ENCODE measurements around the gene DPEP1. TPM values are rescaled to one million over a fixed set of nuclear protein-coding genes. Genes with fewer than 3 reads are reported as not detected.
"Not testable (repeated sequence)": the region's sequence is repeated elsewhere in the genome, so short reads cannot be mapped to it uniquely, and the experiment has no call there.

DPEP1 gene
- total RNA-seq, 2 donors from 2014 or later, result 0.73 to 4.4 TPM

DNA sequence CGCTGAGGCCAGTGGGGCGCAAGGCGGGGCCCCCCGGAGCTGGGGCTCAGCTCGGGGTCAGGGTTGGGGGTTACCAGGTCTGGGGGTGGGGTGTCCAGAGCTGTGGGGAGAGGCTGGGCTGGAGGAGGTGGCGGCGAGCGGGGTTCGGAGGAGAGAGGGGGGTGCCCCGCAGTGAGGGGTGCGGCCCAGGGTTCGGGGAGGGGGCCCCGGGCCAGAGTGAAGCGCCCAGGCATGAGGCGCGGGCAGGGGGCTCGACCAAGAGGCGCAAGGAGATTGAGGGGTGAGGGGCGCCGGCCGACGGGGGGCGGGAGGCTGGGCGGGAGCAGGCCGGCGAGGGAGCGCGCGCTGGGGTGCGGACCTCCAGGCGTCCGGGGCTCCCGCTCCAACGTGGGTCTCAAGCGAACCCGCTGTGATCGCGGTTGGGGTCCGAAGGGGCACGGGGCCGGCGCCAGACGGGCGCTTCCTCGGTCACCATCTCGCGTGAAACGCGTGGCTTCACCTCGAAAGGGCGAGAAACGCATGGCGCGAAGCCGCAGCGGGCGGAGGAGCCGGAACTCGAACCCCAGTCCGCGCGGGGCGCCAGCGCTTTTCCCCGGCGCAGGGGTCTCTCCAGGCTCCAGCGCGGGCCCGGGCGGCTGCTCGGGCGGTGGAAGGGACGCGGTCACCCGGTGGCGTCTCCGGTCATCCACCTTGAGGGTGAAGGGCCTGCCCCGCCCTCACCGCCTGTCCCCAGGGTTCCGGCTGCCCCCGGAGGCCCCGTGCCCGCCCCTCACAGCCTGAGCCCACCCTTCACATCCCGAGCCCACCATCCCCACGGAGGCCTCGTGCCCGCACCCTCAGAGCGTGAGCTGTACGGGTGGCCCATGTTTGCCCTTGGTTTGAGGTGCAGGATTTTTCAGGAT lies 37.0 kb upstream of the DPEP1 start:
- DNase-seq (no peak), ATAC-seq (no peak)
- intact Hi-C loops (cut with DNase I, micrococcal nuclease), result no loop called here

DNA sequence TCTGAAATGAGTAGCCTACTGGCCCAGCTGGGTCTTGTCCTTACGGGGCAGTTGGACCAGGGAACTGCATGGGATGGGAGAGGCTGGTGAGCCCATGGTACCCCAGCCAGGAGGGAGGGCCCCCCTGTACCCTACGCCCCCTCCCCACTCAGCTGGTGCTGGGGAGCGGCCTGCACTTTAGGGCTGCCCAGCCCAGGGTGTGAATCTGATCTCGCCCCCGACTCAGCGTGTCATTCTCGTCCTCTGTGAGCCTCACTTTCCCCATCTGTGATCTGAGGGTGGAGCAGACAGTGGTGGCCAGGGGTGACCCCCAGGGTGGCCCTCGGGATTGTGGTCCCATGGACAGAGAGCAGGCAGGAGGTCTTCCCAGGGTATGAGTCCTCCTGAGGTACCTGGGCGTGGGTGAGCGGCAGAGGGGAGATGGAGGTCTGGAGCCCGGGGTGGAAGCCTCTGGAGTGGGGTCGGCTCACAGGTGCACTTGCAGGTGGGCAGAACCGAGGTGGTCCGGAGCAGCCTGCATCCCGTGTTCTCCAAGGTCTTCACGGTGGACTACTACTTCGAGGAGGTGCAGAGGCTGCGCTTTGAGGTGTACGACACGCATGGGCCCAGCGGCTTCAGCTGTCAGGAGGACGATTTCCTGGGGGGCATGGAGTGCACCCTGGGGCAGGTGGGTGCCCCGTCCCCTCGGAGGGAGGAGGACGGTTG lies 36.2 kb upstream of the DPEP1 start:
- no peak for ATAC-seq
- no peak for DNase-seq
- intact Hi-C loops (cut with DNase I, micrococcal nuclease), result no loop called here

DNA sequence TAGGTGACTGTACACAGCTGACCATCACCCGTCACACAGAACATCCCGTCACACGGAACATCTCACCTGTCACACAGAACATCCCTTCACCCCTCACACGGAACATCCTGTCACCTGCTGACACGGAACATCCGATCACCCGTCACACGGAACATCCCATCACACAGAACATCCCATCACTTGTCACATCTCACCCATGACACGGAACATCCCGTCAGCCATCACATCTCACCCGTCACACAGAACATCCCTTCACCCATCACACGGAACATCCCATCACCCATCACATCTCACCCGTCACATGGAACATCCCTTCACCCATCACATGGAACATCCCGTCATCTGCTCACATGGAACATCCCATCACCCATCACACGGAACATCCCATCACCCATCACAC lies 34.1 kb upstream of the DPEP1 start:
- intact Hi-C loops (cut with DNase I, micrococcal nuclease), result no loop called here
- no peak for ATAC-seq
- no peak for DNase-seq

DNA sequence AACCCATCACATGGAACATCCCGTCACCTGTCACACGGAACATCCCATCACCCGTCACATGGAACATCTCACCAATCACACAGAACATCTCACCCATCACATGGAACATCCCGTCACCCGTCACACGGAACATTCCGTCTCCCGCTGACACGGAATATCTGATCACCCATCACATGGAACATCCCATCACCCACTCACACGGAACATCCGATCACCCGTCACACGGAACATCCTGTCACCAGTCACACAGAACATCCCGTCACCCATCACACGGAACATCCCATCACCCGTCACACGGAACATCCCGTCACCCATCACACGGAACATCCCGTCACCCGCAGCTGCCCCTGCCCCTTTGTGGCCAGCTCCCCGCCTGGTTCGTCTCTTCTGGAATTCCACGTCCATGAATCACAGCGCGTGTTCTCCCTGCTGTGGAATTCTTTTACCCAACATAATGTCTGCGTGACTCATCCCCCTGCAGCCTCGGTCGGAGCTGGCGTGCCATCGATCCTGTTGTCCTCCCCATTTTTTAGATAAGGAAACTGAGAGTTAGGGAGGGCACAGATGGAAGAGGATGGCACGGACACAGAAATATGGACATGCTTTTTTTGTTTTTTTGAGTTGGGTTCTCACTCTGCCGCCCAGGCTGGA lies 32.3 kb upstream of the DPEP1 start:
- intact Hi-C loops (cut with DNase I, micrococcal nuclease), result no loop called here

DNA sequence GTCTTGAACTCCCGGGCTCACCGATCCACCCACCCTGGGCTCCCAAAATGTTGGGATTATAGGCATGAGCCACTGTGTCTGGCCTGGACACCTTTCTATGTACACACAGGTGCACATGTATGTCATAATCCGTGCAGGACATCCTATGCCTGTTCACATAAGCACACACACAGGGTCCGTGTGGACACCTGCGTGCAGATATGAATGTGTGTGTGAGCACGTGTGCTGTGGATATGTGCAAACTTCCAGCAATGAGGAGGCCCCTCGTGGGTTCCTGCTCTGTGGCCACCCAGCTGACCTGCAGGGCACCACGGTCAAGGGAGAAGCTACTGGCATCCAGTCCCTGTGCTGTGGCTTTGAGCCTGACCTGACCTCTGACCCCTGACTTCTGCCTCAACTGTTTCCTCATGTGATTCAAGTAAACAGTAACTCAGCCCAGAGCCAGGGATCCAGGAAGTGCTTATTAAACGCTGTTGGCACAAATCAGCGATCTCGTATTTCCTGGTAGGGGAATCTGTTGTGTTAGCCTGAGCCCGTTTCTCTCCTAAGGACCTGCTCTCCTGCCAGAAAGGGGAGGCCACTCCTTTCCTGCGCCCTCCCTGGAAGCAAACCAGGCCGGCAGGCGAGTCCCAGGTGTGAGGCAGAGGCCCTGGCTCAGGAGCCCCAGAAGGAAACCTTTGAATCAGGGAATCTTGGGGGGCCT lies 31.4 kb upstream of the DPEP1 start:
- ATAC-seq (peak; percentile 87), DNase-seq (peak; percentile 45 to 73)
- intact Hi-C loops (cut with DNase I, micrococcal nuclease), result no loop called here

More for the DNA sequence above, 32.3 kb upstream of the DPEP1 start:
- ATAC-seq (no peak), DNase-seq (no peak)

DNA sequence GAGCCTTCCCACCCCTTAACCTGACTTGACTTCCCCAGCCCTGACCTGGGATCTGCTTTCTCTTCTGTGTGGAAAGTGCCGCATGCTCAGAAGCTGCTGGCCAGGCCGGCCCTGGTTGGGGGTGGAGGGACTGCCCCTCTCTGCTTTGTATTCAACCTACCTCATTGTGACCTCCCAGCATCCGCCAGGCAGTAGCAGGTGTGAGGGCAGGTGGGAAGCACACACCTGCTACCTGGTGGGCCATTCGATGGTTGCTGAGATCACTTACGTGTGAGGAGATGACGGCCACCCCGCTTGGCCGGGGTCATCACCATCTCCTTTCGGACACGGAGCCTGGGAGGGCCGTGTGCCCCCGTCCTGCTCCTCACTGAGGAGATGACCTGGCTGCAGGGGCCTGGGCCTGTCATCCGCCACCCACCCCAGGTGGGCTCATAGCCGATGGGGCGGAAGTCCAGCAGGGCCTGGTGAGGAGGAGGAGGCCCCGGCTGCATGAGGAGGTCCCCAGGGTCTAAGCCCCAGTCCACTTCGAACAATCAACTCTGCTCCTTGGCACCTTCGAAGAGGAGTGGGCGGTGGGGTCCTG lies 30.7 kb upstream of the DPEP1 start:
- peak; percentile 3 for ATAC-seq
- intact Hi-C loops (cut with DNase I, micrococcal nuclease), result no loop called here
- DNase-seq, result no peak

DNA sequence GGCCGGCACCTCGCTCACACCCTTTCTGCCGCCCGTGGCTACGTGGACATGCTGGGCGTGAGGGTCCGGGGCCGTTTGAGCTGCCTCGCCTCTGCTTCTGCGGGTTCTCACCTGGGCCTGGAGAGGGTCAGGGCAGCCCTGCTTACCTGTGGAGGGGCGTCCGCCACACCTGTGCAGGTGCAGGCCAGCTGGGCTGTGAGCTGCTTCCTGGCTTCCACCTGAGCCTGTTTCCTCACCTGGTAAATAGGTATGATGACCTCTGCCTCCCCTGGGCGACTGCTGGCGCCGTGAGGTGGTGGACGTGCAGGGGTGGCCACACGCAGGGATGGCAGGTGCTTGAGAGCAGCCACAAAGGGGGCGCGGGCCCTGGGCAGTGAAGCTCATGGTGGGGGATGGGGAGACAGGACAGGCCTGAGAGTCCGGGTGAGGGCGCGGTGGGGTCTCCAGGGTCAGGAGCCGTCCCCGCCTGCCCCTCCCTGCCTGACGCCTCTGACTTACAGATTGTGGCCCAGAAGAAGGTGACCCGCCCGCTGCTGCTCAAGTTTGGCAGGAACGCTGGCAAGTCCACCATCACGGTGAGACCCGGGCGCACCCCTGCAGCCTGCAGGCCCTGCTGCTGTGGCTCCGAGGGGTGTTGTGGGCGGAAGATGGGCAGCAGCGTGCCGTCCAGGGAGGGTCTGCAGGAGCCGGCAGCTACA lies 30.1 kb upstream of the DPEP1 start:
- no peak for DNase-seq
- no peak for ATAC-seq
- intact Hi-C loops (cut with DNase I, micrococcal nuclease), result no loop called here

DNA sequence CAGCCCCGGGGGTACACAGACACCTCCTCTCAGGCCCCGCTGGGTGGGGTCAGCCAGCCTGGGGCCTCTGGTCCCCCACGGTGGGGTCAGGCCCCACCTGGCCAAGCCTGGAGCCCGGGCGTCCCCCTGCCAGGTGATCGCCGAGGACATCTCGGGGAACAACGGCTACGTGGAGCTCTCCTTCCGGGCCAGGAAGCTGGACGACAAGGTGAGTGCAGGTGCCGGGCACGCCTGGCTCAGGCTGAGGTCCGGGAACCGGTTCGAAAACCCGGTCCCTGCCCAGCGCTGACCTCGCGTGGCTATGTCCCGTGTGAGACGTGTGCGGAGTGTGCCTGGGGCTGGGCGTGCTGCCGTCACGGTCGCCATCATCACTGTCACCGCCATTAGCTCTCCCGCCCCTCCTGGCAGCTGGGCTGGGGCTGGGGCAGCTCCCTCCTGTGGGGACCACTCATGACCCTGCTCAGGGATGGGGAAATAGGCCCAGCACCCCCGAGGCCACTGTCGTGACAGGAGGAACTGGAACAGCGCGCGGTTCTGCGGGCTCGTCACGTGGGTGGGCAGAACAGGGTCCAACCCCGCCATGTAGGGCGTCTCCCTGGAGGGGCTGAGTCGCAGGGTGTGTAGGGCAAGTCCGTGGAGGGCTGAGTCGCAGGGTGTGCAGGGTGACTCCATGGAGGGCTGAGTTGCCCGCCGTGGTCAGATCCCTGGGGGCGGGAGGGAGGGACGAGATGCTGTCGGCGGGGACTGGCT lies 29.4 kb upstream of the DPEP1 start:
- DNase-seq (no peak), ATAC-seq (no peak)
- intact Hi-C loops (cut with DNase I, micrococcal nuclease), result no loop called here

DNA sequence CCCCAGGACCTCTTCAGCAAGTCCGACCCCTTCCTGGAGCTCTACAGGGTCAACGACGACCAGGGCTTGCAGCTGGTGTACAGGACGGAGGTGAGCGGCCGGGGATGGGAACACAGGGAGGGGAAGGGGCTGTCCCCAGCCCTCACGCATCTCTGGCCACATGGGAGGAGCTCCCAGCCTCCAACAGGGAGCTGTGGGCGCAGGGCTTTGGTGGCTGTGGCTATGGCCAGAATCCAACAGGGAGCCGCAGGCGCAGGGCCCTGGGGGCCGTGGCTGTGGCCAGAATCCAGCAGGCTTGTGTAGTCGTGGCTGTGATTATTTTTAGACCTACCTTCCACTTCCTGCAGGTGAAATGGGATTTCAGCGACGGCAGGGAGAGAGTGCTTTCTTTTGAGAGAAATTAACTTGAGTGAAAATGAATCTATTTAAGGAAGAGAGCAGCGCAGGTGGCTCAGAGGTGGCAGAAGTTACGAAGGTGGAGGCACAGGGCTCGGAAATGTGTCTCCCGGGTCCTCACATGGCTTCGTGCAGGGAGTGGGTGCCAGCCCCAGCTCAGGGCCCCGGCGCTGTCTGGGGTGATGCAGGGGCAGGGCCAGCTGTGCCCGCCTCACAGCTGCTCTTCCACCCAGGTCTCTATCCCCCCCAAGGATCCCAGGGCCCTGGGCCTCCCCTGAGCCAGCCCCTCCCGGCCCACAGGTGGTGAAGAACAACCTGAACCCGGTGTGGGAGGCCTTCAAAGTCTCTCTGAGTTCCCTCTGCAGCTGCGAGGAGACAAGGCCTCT lies 28.5 kb upstream of the DPEP1 start:
- intact Hi-C loops (cut with DNase I, micrococcal nuclease), result no loop called here
- DNase-seq, result no peak

DNA sequence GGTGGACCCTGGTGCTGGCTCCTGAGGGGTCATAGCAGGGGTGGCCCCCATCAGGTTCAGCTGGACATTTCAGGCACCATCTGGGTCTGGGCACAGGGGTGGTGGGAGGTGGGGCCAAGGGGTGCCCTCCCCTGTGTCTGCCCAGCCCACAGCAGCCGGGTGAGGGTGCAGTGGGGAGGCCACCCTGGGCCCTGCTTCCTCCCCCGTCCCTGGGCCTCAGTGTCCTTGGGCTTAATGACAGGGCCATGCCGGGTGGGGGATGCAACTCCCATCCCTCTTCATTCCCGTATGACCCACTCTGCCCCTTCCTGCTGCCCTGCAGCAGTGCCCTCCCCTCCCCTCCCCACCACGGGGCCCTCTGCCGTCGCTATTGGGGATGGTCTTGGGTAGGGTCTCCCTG lies 27.2 kb upstream of the DPEP1 start:
- no peak for ATAC-seq
- intact Hi-C loops (cut with DNase I, micrococcal nuclease), result no loop called here

More for the DNA sequence above, 28.5 kb upstream of the DPEP1 start:
- no peak for ATAC-seq

DNA sequence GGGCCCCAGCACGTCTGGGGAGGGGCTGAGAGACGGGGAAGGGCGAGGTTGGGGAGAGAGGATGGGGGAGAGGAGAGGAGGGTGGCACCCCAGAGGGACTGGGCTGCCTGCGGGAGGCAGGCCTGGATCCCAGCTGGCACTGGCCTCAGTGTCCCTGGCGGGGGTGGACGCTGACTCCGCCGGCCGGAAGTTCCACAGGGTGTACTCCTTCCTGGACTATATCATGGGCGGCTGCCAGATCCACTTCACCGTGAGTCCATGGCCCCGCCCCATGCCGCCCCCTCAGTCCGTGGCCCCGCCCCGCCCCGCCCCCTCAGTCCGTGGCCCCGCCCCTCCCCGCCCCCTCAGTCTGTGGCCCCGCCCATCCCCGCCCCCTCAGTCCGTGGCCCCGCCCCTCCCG lies 26.6 kb upstream of the DPEP1 start:
- ATAC-seq (peak; percentile 58), DNase-seq (peak in 1 of 2 donors; percentile 59)
- intact Hi-C loops (cut with DNase I, micrococcal nuclease), result no loop called here

More for the DNA sequence above, 27.2 kb upstream of the DPEP1 start:
- DNase-seq, result no peak

DNA sequence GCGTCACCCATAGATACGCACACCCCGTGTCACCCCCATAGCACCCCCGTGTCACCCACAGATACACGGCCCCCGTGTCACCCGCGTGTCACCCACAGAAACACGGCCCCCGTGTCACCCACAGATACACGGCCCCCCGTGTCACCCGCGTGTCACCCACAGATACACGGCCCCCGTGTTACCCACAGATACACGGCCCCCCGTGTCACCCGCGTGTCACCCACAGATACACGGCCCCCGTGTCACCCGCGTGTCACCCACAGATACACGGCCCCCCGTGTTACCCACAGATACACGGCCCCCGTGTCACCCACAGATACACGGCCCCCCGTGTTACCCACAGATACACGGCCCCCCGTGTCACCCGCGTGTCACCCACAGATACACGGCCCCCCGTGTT lies 25.8 kb upstream of the DPEP1 start:
- DNase-seq; ATAC-seq; intact Hi-C loops (cut with DNase I, micrococcal nuclease): not testable (repeated sequence)

DNA sequence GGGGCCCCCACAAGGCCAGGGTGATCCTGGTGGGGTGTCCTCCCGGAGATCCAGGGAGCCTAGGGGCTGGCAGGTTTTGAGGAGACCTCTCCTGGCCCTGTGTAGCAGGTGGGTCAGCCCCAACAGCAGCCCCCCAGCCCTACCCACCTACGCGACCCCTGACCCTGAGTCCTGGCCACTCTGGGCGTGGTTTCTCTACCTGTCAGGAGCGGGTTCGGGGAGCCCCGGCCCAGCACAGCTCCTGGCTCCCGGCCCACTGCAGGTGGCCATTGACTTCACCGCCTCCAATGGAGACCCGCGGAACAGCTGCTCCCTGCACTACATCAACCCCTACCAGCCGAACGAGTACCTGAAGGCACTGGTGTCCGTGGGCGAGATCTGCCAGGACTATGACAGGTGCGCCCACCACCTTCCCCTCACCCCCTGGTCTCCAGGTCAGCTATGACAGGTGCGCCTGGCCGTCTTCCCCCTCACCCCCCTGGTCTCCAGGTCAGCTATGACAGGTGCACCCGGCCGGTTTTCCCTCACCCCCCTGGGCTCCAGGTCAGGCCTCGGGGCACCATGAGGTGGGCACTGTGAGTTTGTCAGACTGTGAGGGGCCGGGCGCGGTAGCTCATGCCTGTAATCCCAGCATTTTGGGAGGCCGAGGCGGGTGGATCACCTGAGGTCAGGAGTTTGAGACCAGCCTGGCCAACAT lies 24.9 kb upstream of the DPEP1 start:
- intact Hi-C loops (cut with DNase I, micrococcal nuclease), result no loop called here
- ATAC-seq (no peak), DNase-seq (no peak)

DNA sequence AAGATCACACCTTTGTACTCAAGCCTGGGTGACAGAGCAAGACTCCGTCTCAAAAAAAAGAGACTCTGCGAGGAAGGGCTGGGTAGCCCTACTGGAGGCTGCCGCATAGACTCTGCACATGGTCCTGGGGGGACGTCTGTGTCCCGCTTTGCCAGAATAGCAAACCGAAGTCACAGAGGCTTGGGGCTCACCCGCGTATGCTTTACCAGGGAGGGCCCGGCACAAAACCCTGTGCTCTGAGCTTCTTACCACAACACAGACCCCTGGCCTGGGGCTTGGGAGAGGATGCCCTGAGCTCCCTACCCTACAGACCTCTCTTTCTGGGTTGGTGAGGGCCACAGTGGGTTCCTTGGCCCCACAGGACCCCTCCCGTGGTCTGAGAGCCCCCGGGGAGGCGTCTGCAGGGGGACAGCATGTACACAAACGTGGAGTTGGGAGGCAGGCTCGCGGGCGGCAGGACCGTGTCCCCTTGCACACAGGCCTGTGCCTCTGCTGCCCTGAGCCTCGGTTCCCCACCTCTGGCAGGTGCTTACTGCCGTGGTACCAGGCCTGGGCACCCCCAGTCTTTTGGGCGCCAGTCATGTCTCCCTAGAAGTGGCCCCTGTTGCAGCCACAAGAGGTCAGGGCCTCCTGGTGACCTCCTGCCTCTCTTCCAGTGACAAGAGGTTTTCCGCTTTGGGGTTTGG lies 24.1 kb upstream of the DPEP1 start:
- ATAC-seq, result no peak
- DNase-seq, result no peak
- intact Hi-C loops (cut with DNase I, micrococcal nuclease), result no loop called here

DNA sequence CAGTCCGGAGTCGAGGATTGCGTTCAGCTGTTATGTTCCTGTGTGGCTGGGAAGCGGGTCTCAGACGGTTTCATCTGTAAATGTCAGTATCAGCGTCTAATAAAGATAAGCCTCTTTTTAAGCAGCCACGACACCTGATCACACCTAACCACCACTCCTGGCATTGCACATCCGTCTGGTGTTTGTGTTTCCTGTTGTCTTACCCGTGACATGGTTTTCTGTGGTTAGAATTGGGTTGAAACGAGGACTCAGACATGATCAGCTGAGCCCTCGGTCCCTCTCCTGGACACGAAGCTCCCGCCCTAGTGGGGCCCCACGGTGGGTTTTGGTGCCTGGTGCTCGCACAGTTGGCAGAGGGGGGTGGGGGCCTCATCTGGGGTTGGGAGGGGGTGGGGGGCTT lies 19.6 kb upstream of the DPEP1 start:
- intact Hi-C loops (cut with DNase I, micrococcal nuclease), result no loop called here
- DNase-seq (no peak), ATAC-seq (no peak)
